Fibroblast of skin of abdomen (primary cell): ENCODE measurements around the gene MNX1.

Experiments
- DNase-seq: peaks from one replicate; pipeline ENCODE4 v3.0.0-alpha.2; 2013

MNX1 gene

GRCh38 chr7:157001920-157002818, 8.3 kb downstream of the MNX1 start:
- no peak for DNase-seq

GRCh38 chr7:157000741-157001653, 9.5 kb downstream of the MNX1 start:
- no peak for DNase-seq

GRCh38 chr7:156999958-157000726, 10.3 kb downstream of the MNX1 start:
- no peak for DNase-seq

- DNase-seq = no peak
These were observed 11.2 kb downstream of the MNX1 start for GRCh38 chr7:156998988-156999957.

- no peak for DNase-seq
These were observed 16.0 kb downstream of the MNX1 start for GRCh38 chr7:156994417-156994816.

- no peak for DNase-seq
These were observed 16.6 kb downstream of the MNX1 start for GRCh38 chr7:156993925-156994235.

GRCh38 chr7:156993021-156993924, 17.2 kb downstream of the MNX1 start:
- DNase-seq = peak; percentile 14

GRCh38 chr7:156989766-156990535, 20.5 kb downstream of the MNX1 start:
- no peak for DNase-seq

- no peak for DNase-seq
These were observed 21.9 kb downstream of the MNX1 start for GRCh38 chr7:156988343-156989185.

GRCh38 chr7:156986378-156986777, 24.1 kb downstream of the MNX1 start:
- DNase-seq = no peak

GRCh38 chr7:156985101-156985992, 25.1 kb downstream of the MNX1 start:
- no peak for DNase-seq

GRCh38 chr7:156984174-156984891, 26.1 kb downstream of the MNX1 start:
- peak; percentile 62 for DNase-seq

- no peak for DNase-seq
These were observed 30.8 kb downstream of the MNX1 start for GRCh38 chr7:156979711-156980110.

GRCh38 chr7:156979007-156979606, 31.4 kb downstream of the MNX1 start:
- DNase-seq = no peak

GRCh38 chr7:156975620-156976019, 34.8 kb downstream of the MNX1 start:
- no peak for DNase-seq

GRCh38 chr7:156969972-156970420, 40.5 kb downstream of the MNX1 start:
- DNase-seq = no peak
